Measurements from ENCODE around the gene CCDC69. TPM values are rescaled to one million over a fixed set of nuclear protein-coding genes. Genes with fewer than 3 reads are reported as not detected.

CCDC69 gene
- total RNA-seq, 2 donors from 2014 or later = 39.1 to 75.3 TPM

- Histone ChIP-seq H3K27ac (peak overlapping the region in 1 of 2 donors; percentile 12), H3K9me3 (no peaks in the 10 kb centered on the region), H3K36me3 (no peaks in the 10 kb centered on the region), H3K4me3 (no peak overlapping the region), H3K4me1 (ENCODE audit: control insufficient read depth in 1 of 2, low read depth in 2 of 2) (peaks cover 0 to 8% of the 10 kb centered on the region in 2 donors), H3K27me3 (replicated peaks; ENCODE audit: insufficient read depth) (no peaks in the 10 kb centered on the region)
- TF ChIP-seq CTCF (IDR thresholded peaks at IDR 0.05) = no peak
- no peak for DNase-seq (ENCODE audit: low spot score)
- no peak for ATAC-seq (ENCODE audit: insufficient number of reproducible peaks, low FRiP score, low read depth)
Observed at GRCh38 chr5:151208481-151208914, 15.4 kb downstream of the CCDC69 start.

- ATAC-seq (ENCODE audit: insufficient number of reproducible peaks, low FRiP score, low read depth) = no peak
- no peak for DNase-seq (ENCODE audit: low spot score)
- Histone ChIP-seq H3K4me3 (no peak overlapping the region), H3K36me3 (peaks cover 4% of the 10 kb centered on the region), H3K4me1 (ENCODE audit: control insufficient read depth in 1 of 2, low read depth in 2 of 2) (peaks cover 0 to 8% of the 10 kb centered on the region in 2 donors), H3K27ac (no peak overlapping the region), H3K27me3 (replicated peaks; ENCODE audit: insufficient read depth) (no peaks in the 10 kb centered on the region), H3K9me3 (no peaks in the 10 kb centered on the region)
- TF ChIP-seq CTCF (IDR thresholded peaks at IDR 0.05) = no peak
Observed at GRCh38 chr5:151205411-151205810, 18.5 kb downstream of the CCDC69 start.

- peaks cover 0 to 8% of the 10 kb centered on the region in 2 donors for H3K4me1 ChIP-seq (ENCODE audit: control insufficient read depth in 1 of 2, low read depth in 2 of 2)
- H3K27me3 ChIP-seq (replicated peaks; ENCODE audit: insufficient read depth) = no peaks in the 10 kb centered on the region
- no peak for TF ChIP-seq CTCF (IDR thresholded peaks at IDR 0.05)
- no peak for DNase-seq (ENCODE audit: low spot score)
- no peak overlapping the region for H3K4me3 ChIP-seq
- no peaks in the 10 kb centered on the region for H3K9me3 ChIP-seq
- no peak for ATAC-seq (ENCODE audit: insufficient number of reproducible peaks, low FRiP score, low read depth)
- no peak overlapping the region for H3K27ac ChIP-seq
- peaks cover 4% of the 10 kb centered on the region for H3K36me3 ChIP-seq
Observed at GRCh38 chr5:151204051-151204450, 19.8 kb downstream of the CCDC69 start.

- Histone ChIP-seq H3K36me3 (peaks cover 4% of the 10 kb centered on the region), H3K27ac (no peak overlapping the region), H3K27me3 (replicated peaks; ENCODE audit: insufficient read depth) (no peaks in the 10 kb centered on the region), H3K4me3 (no peak overlapping the region), H3K9me3 (no peaks in the 10 kb centered on the region), H3K4me1 (ENCODE audit: control insufficient read depth in 1 of 2, low read depth in 2 of 2) (no peaks in the 10 kb centered on the region)
- TF ChIP-seq CTCF (IDR thresholded peaks at IDR 0.05) = no peak
- ATAC-seq (ENCODE audit: insufficient number of reproducible peaks, low FRiP score, low read depth) (no peak), DNase-seq (ENCODE audit: low spot score) (no peak)
Observed at GRCh38 chr5:151202381-151203139, 21.3 kb downstream of the CCDC69 start.

GRCh38 chr5:151200913-151201595, 22.8 kb downstream of the CCDC69 start:
- Histone ChIP-seq H3K4me1 (ENCODE audit: control insufficient read depth in 1 of 2, low read depth in 2 of 2) (no peaks in the 10 kb centered on the region), H3K27ac (no peak overlapping the region), H3K27me3 (replicated peaks; ENCODE audit: insufficient read depth) (no peaks in the 10 kb centered on the region), H3K9me3 (no peaks in the 10 kb centered on the region), H3K36me3 (peaks cover 4% of the 10 kb centered on the region), H3K4me3 (no peak overlapping the region)
- ATAC-seq (ENCODE audit: insufficient number of reproducible peaks, low FRiP score, low read depth) (no peak), DNase-seq (ENCODE audit: low spot score) (no peak)
- TF ChIP-seq CTCF (IDR thresholded peaks at IDR 0.05) = no peak
